A549 (cell line): ENCODE results near the gene MYLK. TPM values are rescaled to one million over a fixed set of nuclear protein-coding genes. Genes with fewer than 3 reads are reported as not detected.

Source experiments
- ATAC-seq, 2 experiments: fragments of 200-7000 bp in 1 of 2; fragments of >200 bp in 1 of 2; cut with Nextera tagmentation in 1 of 2; cut with Tn5 transposase in 1 of 2; 3 replicates each; pipeline versions ENCODE4 v1.8.0 to v1.9.1; 2018 to 2020; ENCODE audit warnings: mild to moderate bottlenecking in 1 of 2, moderate library complexity in 1 of 2
- CTCF ChIA-PET: fragments of 300-600 bp; sonication (Branson Sonifier 250); formaldehyde crosslinking; extraction: SDS; loops from one replicate; lab custom pipeline; 2021; ENCODE audit warnings: antibody characterized with exemption, inconsistent platforms; lab: Yijun Ruan, JAX
- POLR2A ChIA-PET: fragments of 350-600 bp; formaldehyde crosslinking; extraction: SDS; loops from one replicate; lab custom pipeline; 2021; ENCODE audit warnings: antibody characterized with exemption, inconsistent platforms; lab: Yijun Ruan, JAX
- DNase-seq, 2 experiments: peaks; one replicate each; pipeline versions ENCODE4 v3.0.0 to v3.0.0-alpha.2; 2011 to 2016; ENCODE audit warnings: low read depth in 1 of 2, low spot score in 1 of 2
- FAIRE-seq: peaks from 2 replicates; lab custom pipeline; 2011; peaks lifted over from hg19 to GRCh38; lab: Jason Lieb, UNC
- H3K27ac ChIP-seq, 2 experiments: fragments of >200 bp; sonication (Bioruptor Twin); formaldehyde crosslinking; 3 replicates each; pipeline ENCODE4 v1.5.1; 2016 to 2017
- H3K4me1 ChIP-seq: fragments of >200 bp; sonication (Bioruptor Twin); formaldehyde crosslinking; 3 replicates; pipeline ENCODE4 v1.6.1; 2016
- H3K4me2 ChIP-seq: fragments of >200 bp; sonication (Bioruptor Twin); formaldehyde crosslinking; 3 replicates; pipeline ENCODE4 v1.6.1; 2016
- H3K4me3 ChIP-seq: fragments of >200 bp; sonication (Bioruptor Twin); formaldehyde crosslinking; 3 replicates; pipeline ENCODE4 v1.5.1; 2016
- H3K9me3 ChIP-seq: fragments of >200 bp; sonication (Bioruptor Twin); formaldehyde crosslinking; 3 replicates; pipeline ENCODE4 v1.6.1; 2016
- CBX2 ChIP-seq: fragments of 200-600 bp; sonication (generic); IDR thresholded peaks from 2 replicates; pipeline ENCODE4 v1.6.1; 2016; ENCODE audit warnings: low read depth, mild to moderate bottlenecking, borderline replicate concordance
- CTCF ChIP-seq: fragments of >200 bp; sonication (Bioruptor Twin); formaldehyde crosslinking; IDR thresholded peaks from 3 replicates; pipeline ENCODE4 v1.5.1; 2016
- EHF ChIP-seq: fragments of 250-450 bp; sonication (Bioruptor Pico); IDR thresholded peaks from 2 replicates; pipeline ENCODE4 v1.5.0; 2020; ENCODE audit warnings: mild to moderate bottlenecking
- FOSL2 ChIP-seq, 2 experiments: fragments of 450-650 bp in 1 of 2; fragments of >200 bp in 1 of 2; sonication (Bioruptor Twin) in 1 of 2; formaldehyde crosslinking; IDR thresholded peaks; 2 replicates each; pipeline versions ENCODE4 v1.5.0 to v1.6.1; 2016 to 2020; ENCODE audit warnings: mild to moderate bottlenecking in 1 of 2, moderate library complexity in 1 of 2
- HEYL ChIP-seq: fragments of 250-450 bp; sonication (Bioruptor Pico); IDR thresholded peaks from 2 replicates; pipeline ENCODE4 v1.8.0; 2021; ENCODE audit warnings: mild to moderate bottlenecking, moderate library complexity
- KDM1A ChIP-seq: fragments of 200-600 bp; sonication (generic); IDR thresholded peaks from 2 replicates; pipeline ENCODE4 v1.6.1; 2016; ENCODE audit warnings: low read depth, mild to moderate bottlenecking
- NFE2L2 ChIP-seq: fragments of 150-350 bp; conservative IDR thresholded peaks from 2 replicates; pipeline ENCODE4 v1.6.1; 2014; ENCODE audit warnings: low read length
- PHF8 ChIP-seq: fragments of 200-600 bp; sonication (generic); IDR thresholded peaks from 2 replicates; pipeline ENCODE4 v1.6.1; 2016; ENCODE audit warnings: low read depth, mild to moderate bottlenecking, antibody characterized with exemption, moderate library complexity, borderline replicate concordance
- POLR2AphosphoS2 ChIP-seq: conservative IDR thresholded peaks from 2 replicates; pipeline ENCODE4 v1.6.1; 2012; ENCODE audit warnings: low read length, improper control_type of control experiment, inconsistent platforms
- RFX5 ChIP-seq: fragments of 450-650 bp; IDR thresholded peaks from 2 replicates; pipeline ENCODE4 v1.7.1; 2014; ENCODE audit warnings: antibody characterized with exemption, mild to moderate bottlenecking, moderate library complexity
- SMC3 ChIP-seq: fragments of >200 bp; sonication (Bioruptor Twin); formaldehyde crosslinking; IDR thresholded peaks from 3 replicates; pipeline ENCODE4 v1.6.1; 2018; ENCODE audit warnings: inconsistent platforms
- SREBF2 ChIP-seq: fragments of 450-650 bp; IDR thresholded peaks from 2 replicates; pipeline ENCODE4 v1.6.1; 2014; ENCODE audit warnings: mild to moderate bottlenecking, moderate library complexity
- TFCP2L1 ChIP-seq: fragments of 250-450 bp; sonication (Bioruptor Pico); IDR thresholded peaks from 2 replicates; pipeline ENCODE4 v1.5.0; 2021; ENCODE audit warnings: mild to moderate bottlenecking
- USF2 ChIP-seq: fragments of 450-650 bp; IDR thresholded peaks from 2 replicates; pipeline ENCODE4 v1.6.1; 2014; ENCODE audit warnings: antibody characterized with exemption
- WGBS: methylation state at CpG from one replicate; pipeline ENCODE4 v1.1.6; 2017; ENCODE audit errors: missing lambda C conversion rate; 5-methylcytosine and 5-hydroxymethylcytosine counted together
- polyA plus RNA-seq, 4 experiments: library from polyadenylated mRNA; depleted of rRNA in 3 of 4; stranded (reverse); fragments of >200 nt; fragmentation: RNase III in 1 of 4; extraction: RNeasy Plus Mini Kit Qiagen cat#74134 plus additional on column Dnase treatment in 1 of 4; gene quantifications; 2 replicates in 3 of 4; 3 replicates in 1 of 4; pipeline ENCODE4 v1.2.3, GENCODE V29; 2011 to 2017

The MYLK gene
- polyA plus RNA-seq, 2 of the 4 experiments (the other 2 are of a cell fraction) = 16.9 to 17.4 TPM

GRCh38 chr3:123854905-123855304 is 29.2 kb downstream of the MYLK start:
- TF ChIP-seq NFE2L2 = no peak
- TF ChIP-seq RFX5 = no peak
- no peak for TF ChIP-seq HEYL (CRISPR knock-in tag)
- TF ChIP-seq PHF8 = no peak
- TF ChIP-seq USF2 = no peak
- TF ChIP-seq FOSL2 (IDR thresholded peaks at IDR 0.05) = no peak
- no peak for TF ChIP-seq FOSL2 (CRISPR knock-in tag; IDR thresholded peaks at IDR 0.05)
- TF ChIP-seq SREBF2 = no peak
- no peak for TF ChIP-seq CTCF
- TF ChIP-seq SMC3 = no peak
- TF ChIP-seq CBX2 = no peak
- TF ChIP-seq, all 56 proteins: peak for 0

GRCh38 chr3:123853686-123854372 is 30.3 kb downstream of the MYLK start:
- H3K4me1 ChIP-seq = no peaks in the 10 kb centered on the region
- peaks cover 22% of the 10 kb centered on the region for H3K9me3 ChIP-seq
- no peak for ATAC-seq
- H3K4me3 ChIP-seq = no peak overlapping the region
- 90% methylated on average over 2 of the region's 2 CpGs for WGBS
- no peak overlapping the region for H3K27ac ChIP-seq
- POLR2A ChIA-PET = no interaction called here
- DNase-seq = no peak
- CTCF ChIA-PET = interaction anchor here (1.3 kb wide), 1 partner anchor 12 kb away, joined by 3 read pairs; no protein-coding TSS in a partner anchor
- TF ChIP-seq HEYL (CRISPR knock-in tag) = no peak
- TF ChIP-seq EHF (CRISPR knock-in tag) = no peak
- TF ChIP-seq TFCP2L1 (CRISPR knock-in tag) = no peak
- no peak overlapping the region for H3K4me2 ChIP-seq
- FAIRE-seq = no peak

More at GRCh38 chr3:123854905-123855304, 29.2 kb downstream of the MYLK start:
- Histone ChIP-seq H3K4me1 (no peaks in the 10 kb centered on the region), H3K9me3 (peaks cover 14% of the 10 kb centered on the region; the same call in 2 of the 3 replicates), H3K4me3 (no peak overlapping the region), H3K4me2 (no peak overlapping the region), H3K27ac (no peak overlapping the region)
- CTCF ChIA-PET = no interaction called here
- no peak for DNase-seq
- POLR2A ChIA-PET = no interaction called here
- 88% methylated on average over 2 of the region's 2 CpGs for WGBS
- no peak for ATAC-seq
- FAIRE-seq = no peak

GRCh38 chr3:123847209-123847608 is 36.9 kb downstream of the MYLK start:
- DNase-seq (no peak), FAIRE-seq (no peak), ATAC-seq (no peak)
- peaks cover 42% of the 10 kb centered on the region for H3K9me3 ChIP-seq
- no peak overlapping the region for H3K4me2 ChIP-seq
- TF ChIP-seq KDM1A (no peak), POLR2AphosphoS2 (no peak), TFCP2L1 (CRISPR knock-in tag) (no peak), CTCF (no peak), FOSL2 (IDR thresholded peaks at IDR 0.05) (no peak), FOSL2 (CRISPR knock-in tag; IDR thresholded peaks at IDR 0.05) (no peak)
- ChIA-PET CTCF (no interaction called here), POLR2A (no interaction called here)
- WGBS = 74% methylated on average over 1 of the region's 1 CpG
- H3K4me1 ChIP-seq = no peaks in the 10 kb centered on the region
- H3K4me3 ChIP-seq = no peak overlapping the region
- H3K27ac ChIP-seq = no peak overlapping the region
